Mesothelial cell of epicardium (in vitro differentiated cells): ENCODE data around the gene PRDX5. TPM values are rescaled to one million over a fixed set of nuclear protein-coding genes. Genes with fewer than 3 reads are reported as not detected.

Experiments used
- DNase-seq, 2 experiments: peaks; one replicate each; pipeline ENCODE4 v3.0.0; 2021; ENCODE audit warnings: low spot score in 2 of 2; ENCODE audit not compliant: unreplicated experiment in 2 of 2
- H3K27ac Mint-ChIP-seq: 2 replicates; pipeline ENCODE4 v1.8.0; 2021; ENCODE audit warnings: mixed read lengths
- H3K27me3 Mint-ChIP-seq: 2 replicates; pipeline ENCODE4 v1.8.0; 2021; ENCODE audit warnings: low read depth, mixed read lengths
- H3K36me3 Mint-ChIP-seq: 2 replicates; pipeline ENCODE4 v1.8.0; 2021; ENCODE audit warnings: mixed read lengths
- H3K4me1 Mint-ChIP-seq: 2 replicates; pipeline ENCODE4 v1.8.0; 2021; ENCODE audit warnings: mixed read lengths
- H3K4me3 Mint-ChIP-seq: 2 replicates; pipeline ENCODE4 v1.8.0; 2021; ENCODE audit warnings: mild to moderate bottlenecking, moderate library complexity, mixed read lengths
- H3K9me3 Mint-ChIP-seq: 2 replicates; pipeline ENCODE4 v1.8.0; 2021; ENCODE audit warnings: mixed read lengths
- total RNA-seq: library from RNA; stranded (reverse); gene quantifications from 3 replicates; pipeline ENCODE4 v1.2.1, GENCODE V29; 2021
- TF ChIP-seq, protein P1 (sequence below): fragments of 200-600 bp; sonication (generic); IDR thresholded peaks from one replicate; pipeline ENCODE4 v1.5.0; 2021; ENCODE audit warnings: antibody characterized with exemption; ENCODE audit not compliant: unreplicated experiment

The PRDX5 gene
- total RNA-seq, 1 donor from 2014 or later, result 139 TPM

DNA sequence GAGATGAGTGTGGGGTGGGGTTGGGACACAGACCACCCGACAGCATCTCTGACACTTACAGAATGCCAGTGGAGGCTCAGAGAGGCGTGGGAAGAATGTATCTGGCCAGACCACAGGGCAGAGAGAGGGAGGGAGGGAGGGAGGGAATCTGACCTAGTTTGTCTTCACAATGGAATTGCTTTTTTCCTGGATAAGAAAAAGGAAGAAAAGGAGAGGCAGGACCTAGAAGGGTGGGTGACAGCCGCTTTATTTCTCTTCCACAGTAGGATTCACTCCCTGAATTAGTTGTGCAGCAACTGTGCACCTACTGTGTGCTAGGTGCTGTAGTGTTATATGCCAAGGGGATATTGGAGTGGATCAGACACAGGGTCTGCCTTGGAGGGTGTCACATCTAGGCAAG lies 23.1 kb upstream of the PRDX5 start:
- TF ChIP-seq, protein P1, sequence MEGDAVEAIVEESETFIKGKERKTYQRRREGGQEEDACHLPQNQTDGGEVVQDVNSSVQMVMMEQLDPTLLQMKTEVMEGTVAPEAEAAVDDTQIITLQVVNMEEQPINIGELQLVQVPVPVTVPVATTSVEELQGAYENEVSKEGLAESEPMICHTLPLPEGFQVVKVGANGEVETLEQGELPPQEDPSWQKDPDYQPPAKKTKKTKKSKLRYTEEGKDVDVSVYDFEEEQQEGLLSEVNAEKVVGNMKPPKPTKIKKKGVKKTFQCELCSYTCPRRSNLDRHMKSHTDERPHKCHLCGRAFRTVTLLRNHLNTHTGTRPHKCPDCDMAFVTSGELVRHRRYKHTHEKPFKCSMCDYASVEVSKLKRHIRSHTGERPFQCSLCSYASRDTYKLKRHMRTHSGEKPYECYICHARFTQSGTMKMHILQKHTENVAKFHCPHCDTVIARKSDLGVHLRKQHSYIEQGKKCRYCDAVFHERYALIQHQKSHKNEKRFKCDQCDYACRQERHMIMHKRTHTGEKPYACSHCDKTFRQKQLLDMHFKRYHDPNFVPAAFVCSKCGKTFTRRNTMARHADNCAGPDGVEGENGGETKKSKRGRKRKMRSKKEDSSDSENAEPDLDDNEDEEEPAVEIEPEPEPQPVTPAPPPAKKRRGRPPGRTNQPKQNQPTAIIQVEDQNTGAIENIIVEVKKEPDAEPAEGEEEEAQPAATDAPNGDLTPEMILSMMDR, result no peak
- Mint-ChIP-seq H3K4me3 (no peak overlapping the region), H3K27ac (no peak overlapping the region), H3K4me1 (peaks cover 8% of the 10 kb centered on the region), H3K27me3 (peaks cover 92% of the 10 kb centered on the region), H3K36me3 (no peaks in the 10 kb centered on the region), H3K9me3 (no peaks in the 10 kb centered on the region)
- no peak for DNase-seq

DNA sequence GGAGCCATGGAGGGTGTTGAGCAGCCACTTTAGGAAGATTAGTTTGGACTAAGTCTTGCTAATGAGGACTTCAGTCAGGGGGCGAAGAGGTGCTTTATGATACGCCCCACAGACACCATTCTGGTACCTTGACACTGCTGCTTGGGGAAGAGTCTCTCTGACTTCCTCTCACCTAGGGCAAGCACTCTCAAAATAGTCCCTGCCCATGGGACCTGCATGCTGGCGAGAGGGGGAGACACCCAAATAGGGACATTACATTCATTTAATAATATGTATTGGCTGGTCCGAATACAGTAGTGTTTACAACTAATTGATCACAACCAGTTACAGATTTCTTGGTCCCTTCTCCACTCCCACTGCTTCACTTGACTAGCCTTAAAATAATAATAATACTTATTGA lies 22.2 kb upstream of the PRDX5 start:
- no peaks in the 10 kb centered on the region for H3K9me3 Mint-ChIP-seq

DNA sequence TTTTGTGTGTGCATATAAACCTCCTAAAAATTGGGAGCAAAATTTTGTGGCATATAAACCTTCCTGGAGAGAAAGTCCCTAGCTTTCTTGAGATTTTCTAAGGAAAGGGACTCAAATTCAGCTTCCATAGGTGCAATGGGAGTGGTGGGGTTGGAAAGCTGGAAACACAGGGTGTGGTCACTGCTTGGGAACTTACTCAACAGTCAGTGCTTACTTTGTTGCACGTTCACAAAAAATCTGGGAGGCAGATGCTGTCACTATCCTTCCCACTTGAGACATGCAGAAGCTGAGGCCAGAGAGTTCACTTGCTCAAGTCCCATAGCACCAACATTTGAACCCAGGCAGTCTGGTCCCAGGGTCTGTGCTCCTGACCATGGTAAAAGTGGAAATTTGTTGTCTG lies 21.7 kb upstream of the PRDX5 start:
- Mint-ChIP-seq H3K4me1 (peaks cover 13% of the 10 kb centered on the region), H3K9me3 (no peaks in the 10 kb centered on the region), H3K27me3 (peaks cover 92% of the 10 kb centered on the region), H3K36me3 (no peaks in the 10 kb centered on the region), H3K27ac (no peak overlapping the region), H3K4me3 (no peak overlapping the region)
- TF ChIP-seq, protein P1, result no peak
- DNase-seq, result no peak

More for the DNA sequence above, 22.2 kb upstream of the PRDX5 start:
- Mint-ChIP-seq H3K27me3 (peaks cover 92% of the 10 kb centered on the region), H3K4me3 (no peak overlapping the region), H3K36me3 (no peaks in the 10 kb centered on the region), H3K27ac (no peak overlapping the region), H3K4me1 (peaks cover 12% of the 10 kb centered on the region)
- TF ChIP-seq, protein P1, result no peak
- no peak for DNase-seq

DNA sequence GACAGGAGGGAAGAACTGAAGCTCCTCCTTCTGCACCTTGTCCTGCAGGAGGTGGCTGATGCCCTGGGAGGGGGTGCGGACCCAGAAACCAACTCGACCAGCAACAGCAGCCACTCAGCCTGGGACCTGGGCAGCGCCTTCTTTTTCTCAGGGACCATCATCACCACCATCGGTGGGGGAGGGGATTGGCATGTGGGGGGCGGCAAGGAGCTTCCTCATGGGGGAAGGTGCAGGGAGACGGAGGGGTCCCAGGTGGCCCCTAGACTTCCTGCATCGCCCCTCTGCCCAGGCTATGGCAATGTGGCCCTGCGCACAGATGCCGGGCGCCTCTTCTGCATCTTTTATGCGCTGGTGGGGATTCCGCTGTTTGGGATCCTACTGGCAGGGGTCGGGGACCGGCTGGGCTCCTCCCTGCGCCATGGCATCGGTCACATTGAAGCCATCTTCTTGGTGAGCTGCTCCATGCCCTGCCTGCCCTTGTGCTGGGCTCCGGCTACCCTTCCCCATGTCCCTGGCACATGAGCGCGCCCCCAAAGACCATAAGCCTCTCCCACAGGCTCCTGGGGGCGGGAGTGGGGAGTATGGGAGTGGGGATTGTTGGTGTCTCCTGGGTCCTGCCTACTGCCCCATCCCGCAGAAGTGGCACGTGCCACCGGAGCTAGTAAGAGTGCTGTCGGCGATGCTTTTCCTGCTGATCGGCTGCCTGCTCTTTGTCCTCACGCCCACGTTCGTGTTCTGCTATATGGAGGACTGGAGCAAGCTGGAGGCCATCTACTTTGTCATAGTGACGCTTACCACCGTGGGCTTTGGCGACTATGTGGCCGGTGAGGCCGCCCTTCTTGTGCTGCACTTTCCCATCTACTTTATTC lies 20.9 kb upstream of the PRDX5 start:
- Mint-ChIP-seq H3K27ac (no peak overlapping the region), H3K36me3 (no peaks in the 10 kb centered on the region), H3K27me3 (peaks cover 95% of the 10 kb centered on the region), H3K4me3 (no peak overlapping the region), H3K4me1 (peaks cover 13% of the 10 kb centered on the region), H3K9me3 (no peaks in the 10 kb centered on the region)
- TF ChIP-seq, protein P1, result no peak
- no peak for DNase-seq

DNA sequence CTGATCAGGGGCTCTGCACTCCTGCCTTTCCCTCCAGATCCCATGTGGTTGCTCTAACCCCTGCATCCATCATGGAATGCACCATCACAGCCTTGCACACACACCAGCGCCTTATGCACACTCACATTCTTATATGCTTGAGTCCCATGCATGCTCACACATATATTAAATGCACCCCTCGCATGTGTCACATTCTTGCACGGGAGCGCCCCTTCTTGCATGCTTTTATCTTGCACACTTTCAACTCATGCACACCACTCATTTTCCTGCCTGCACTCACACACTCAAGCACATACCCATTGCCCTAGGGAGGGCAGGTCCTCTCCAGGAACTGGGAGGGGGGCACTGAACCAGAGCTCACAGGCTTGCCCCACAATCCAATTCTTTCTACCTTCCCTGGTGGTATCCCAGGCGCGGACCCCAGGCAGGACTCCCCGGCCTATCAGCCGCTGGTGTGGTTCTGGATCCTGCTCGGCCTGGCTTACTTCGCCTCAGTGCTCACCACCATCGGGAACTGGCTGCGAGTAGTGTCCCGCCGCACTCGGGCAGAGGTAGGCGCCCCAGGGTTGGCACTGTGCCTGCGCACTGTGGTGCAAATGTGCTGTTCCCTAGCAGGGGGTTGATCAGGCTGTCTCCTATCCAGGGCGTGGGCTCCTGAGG lies 20.1 kb upstream of the PRDX5 start:
- H3K27me3 Mint-ChIP-seq, result peaks cover 92% of the 10 kb centered on the region
- H3K36me3 Mint-ChIP-seq, result no peaks in the 10 kb centered on the region
- H3K4me1 Mint-ChIP-seq, result peaks cover 11% of the 10 kb centered on the region
- H3K4me3 Mint-ChIP-seq, result no peak overlapping the region
- no peaks in the 10 kb centered on the region for H3K9me3 Mint-ChIP-seq
- no peak for DNase-seq
- H3K27ac Mint-ChIP-seq, result no peak overlapping the region
- TF ChIP-seq, protein P1, result no peak
